Central memory CD4-positive, alpha-beta T cell (primary cell): ENCODE data around the gene NAPSA.

Source experiments
- DNase-seq: peaks from one replicate; pipeline ENCODE4 v3.0.0; 2022

Gene NAPSA

GRCh38 chr19:50383852-50384684 is 18.6 kb upstream of the NAPSA start, which contains the start of gene POLD1:
POLD1 (plus strand) TSS chr19:50384347; CDS start chr19:50398852, 14,505 bp downstream.
- peak; percentile 100 for DNase-seq

- no peak for DNase-seq
Observed at GRCh38 chr19:50383001-50383851, 17.8 kb upstream of the NAPSA start.

GRCh38 chr19:50381881-50382729 is 16.7 kb upstream of the NAPSA start:
- DNase-seq: no peak

GRCh38 chr19:50380751-50381151 is 15.3 kb upstream of the NAPSA start:
- no peak for DNase-seq

- DNase-seq: no peak
Observed at GRCh38 chr19:50380137-50380536, 14.7 kb upstream of the NAPSA start.

GRCh38 chr19:50379602-50380001 is 14.2 kb upstream of the NAPSA start:
- no peak for DNase-seq

- no peak for DNase-seq
Observed at GRCh38 chr19:50378863-50379236, 13.4 kb upstream of the NAPSA start.

- DNase-seq: no peak
Observed at GRCh38 chr19:50378169-50378862, 12.9 kb upstream of the NAPSA start.

- DNase-seq: no peak
Observed at GRCh38 chr19:50377517-50377916, 12.1 kb upstream of the NAPSA start.

- DNase-seq: peak; percentile 47
Observed at GRCh38 chr19:50377051-50377461, 11.6 kb upstream of the NAPSA start.

- peak; percentile 95 for DNase-seq
Observed at GRCh38 chr19:50376166-50377050, 11.0 kb upstream of the NAPSA start, which contains the start of gene NR1H2. NR1H2 (plus strand) TSS chr19:50376457; CDS start chr19:50377606, 1,149 bp downstream.

- DNase-seq: no peak
Observed at GRCh38 chr19:50371914-50372475, 6.6 kb upstream of the NAPSA start.

GRCh38 chr19:50368649-50369570 is 3.5 kb upstream of the NAPSA start:
- DNase-seq: peak; percentile 69

GRCh38 chr19:50362656-50363424 is 2.6 kb downstream of the NAPSA start:
- no peak for DNase-seq

GRCh38 chr19:50362030-50362412 is 3.4 kb downstream of the NAPSA start:
- DNase-seq: no peak

GRCh38 chr19:50361290-50362029 is 4.0 kb downstream of the NAPSA start:
- no peak for DNase-seq

- no peak for DNase-seq
Observed at GRCh38 chr19:50359328-50359818, 6.1 kb downstream of the NAPSA start.
